ENCODE measurements around the gene AFDN.

- TF ChIP-seq EZH2 (IDR thresholded peaks at IDR 0.05; ENCODE audit: borderline replicate concordance, low read length) (no peak), CTCF (conservative IDR thresholded peaks at IDR 0.05 in 1 of 2, IDR thresholded peaks at IDR 0.05 in 1 of 2; ENCODE audit: extremely low read depth in 1 of 2, insufficient read depth in 1 of 2, low read depth in 1 of 2, low read length in 2 of 2) (no peak)
These were observed 28.3 kb upstream of the AFDN start for GRCh38 chr6:167798453-167798852.
